ENCODE measurements around the gene NPVF. TPM values are rescaled to one million over a fixed set of nuclear protein-coding genes. Genes with fewer than 3 reads are reported as not detected.
A peak's percentile ranks its signal among the peaks of the same experiment; 100 is the strongest.

The NPVF gene
- not detected for polyA plus RNA-seq (ENCODE audit: insufficient read length)

- DNase-seq = no peak
Observed at GRCh38 chr7:25228386-25228785, at the start of gene NPVF. Gene NPVF (minus strand): TSS chr7:25228486. CDS start chr7:25228439, 47 bp downstream.

GRCh38 chr7:25272265-25272664, 44.0 kb upstream of the NPVF start:
- no peak for DNase-seq

- DNase-seq = no peak
Observed at GRCh38 chr7:25263337-25263736, 35.1 kb upstream of the NPVF start.

GRCh38 chr7:25262586-25262985, 34.3 kb upstream of the NPVF start:
- DNase-seq = no peak

DNA sequence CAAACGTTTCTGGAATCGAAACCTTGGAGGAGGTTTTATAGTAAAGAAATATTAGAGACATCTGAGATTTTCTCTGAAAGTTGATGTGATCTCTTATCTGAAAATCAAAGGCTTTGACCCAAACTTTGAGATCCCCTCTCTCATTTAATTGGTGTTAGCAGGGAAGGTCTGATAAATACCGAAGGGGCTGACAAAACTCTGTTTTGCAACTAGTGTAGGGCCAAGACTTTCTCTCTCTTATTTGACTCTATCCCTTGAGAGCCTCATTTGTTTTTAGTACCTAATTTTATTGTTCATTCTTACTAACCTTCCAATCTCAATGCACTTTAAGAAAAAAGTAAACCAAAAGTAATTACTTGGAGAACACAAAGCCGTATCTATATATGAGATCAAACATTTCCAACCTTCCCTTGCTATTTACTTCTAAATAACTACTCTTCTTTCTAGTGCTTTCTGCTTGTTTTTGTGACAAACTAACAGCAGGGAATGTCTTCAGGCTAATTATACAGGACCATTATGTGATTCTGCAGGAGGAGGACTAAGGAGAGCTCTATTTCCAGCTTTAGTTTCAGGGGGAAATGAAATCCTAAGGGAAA, 33.4 kb upstream of the NPVF start:
- DNase-seq = no peak

GRCh38 chr7:25260862-25261494, 32.7 kb upstream of the NPVF start:
- DNase-seq = peak; percentile 75

- DNase-seq = peak; percentile 73
Observed at GRCh38 chr7:25259487-25260243, 31.4 kb upstream of the NPVF start.

DNA sequence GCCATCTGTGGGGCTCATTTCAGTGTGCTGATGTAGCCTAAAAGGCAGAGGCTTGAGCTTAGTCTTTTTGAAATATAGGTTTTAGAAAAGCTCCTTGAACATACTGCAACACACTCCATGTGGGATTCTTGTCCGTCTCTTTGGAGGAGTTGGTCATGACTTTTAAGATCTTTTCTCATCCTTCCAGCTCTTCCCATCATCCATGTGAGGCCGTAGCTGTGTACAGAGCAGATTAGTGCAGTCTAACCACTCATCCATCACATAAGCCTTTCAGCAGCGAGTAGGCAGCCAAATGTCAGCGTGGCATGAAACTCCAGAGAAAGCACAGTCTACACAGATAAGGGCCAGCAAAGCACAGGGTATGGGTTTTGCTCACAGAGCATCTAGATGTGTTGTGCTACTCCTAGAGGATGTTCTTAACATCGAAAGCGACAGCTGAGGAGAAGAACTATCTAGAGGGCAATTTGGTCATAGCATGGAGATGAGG, 28.1 kb upstream of the NPVF start:
- DNase-seq = no peak

- DNase-seq = no peak
Observed at GRCh38 chr7:25255611-25256332, 27.5 kb upstream of the NPVF start.

GRCh38 chr7:25254604-25255003, 26.3 kb upstream of the NPVF start:
- DNase-seq = no peak

DNA sequence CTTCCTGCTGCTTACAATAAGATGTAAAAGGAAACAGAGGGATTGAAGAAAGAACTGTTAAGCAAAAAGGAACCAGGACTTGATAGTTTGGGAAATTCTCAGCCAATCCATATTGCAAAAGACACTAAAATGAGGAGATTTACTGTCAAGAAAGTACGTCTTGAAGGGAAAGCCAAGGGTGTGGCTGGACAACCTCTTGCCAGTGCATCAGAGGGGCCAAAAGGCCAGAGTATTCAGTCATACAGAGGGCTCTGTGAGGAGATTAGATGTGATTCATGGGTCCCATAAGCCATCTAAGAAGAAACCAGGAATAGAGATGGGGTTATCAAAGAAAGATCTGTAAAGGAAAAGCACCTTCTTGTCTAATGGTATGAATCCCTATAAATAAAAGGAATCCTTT, 25.4 kb upstream of the NPVF start:
- DNase-seq = no peak

DNA sequence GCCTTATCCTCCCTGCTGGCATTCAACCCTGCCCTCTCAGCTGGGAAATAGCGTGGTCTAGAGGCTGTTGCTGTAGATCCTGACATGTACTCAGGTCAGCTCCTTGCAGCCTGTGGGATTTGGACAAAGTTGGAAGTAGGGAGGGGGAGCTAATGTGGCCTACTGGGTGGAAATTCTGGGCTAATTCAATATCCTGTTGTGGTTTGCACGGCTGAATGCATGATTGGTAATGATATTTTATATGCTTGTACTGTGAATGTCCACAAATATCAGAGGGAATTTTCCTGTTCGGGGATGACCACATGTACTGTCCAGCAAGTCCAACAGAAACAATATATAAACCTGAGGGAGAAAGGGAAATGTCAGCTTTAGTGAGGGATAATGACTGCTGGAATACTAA, 22.1 kb upstream of the NPVF start:
- no peak for DNase-seq

DNA sequence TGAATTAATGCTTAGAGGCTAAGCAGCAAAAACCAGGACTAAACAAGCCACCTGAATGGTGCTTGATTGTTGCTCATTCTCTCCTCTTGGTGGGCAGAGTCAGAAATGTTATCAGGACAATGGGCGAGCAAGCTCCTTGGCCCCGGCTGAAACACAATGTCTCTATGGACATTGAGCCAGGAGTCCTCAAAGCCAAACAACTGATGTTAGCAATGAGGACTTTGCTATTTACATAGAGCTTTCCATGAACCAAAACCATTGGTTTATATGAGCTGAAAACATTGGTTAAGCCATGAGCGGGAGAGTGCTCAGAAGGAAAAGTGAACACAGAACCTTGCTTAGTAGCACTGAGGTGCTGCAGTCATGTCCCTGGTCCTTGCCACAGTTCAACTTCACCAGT, 21.5 kb upstream of the NPVF start:
- no peak for DNase-seq

DNA sequence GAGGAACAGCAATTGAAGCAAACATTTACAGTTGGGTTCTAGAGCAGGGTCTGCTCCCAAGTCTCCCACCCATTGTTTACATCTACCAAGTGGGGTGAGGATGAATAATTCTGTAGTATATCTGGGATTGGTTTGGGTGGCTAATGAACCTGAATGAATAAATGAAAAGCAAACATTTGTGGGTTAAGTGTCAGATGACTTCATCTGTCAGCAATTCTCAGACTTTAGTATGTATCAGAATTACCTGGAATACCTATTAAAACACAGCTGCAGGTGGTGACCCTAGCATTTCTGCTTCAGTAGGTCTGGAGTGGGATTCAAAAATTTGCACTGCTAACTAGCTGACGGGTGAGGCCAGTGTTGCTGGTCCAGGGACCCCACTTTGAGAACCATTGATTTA, 18.0 kb upstream of the NPVF start:
- no peak for DNase-seq

DNA sequence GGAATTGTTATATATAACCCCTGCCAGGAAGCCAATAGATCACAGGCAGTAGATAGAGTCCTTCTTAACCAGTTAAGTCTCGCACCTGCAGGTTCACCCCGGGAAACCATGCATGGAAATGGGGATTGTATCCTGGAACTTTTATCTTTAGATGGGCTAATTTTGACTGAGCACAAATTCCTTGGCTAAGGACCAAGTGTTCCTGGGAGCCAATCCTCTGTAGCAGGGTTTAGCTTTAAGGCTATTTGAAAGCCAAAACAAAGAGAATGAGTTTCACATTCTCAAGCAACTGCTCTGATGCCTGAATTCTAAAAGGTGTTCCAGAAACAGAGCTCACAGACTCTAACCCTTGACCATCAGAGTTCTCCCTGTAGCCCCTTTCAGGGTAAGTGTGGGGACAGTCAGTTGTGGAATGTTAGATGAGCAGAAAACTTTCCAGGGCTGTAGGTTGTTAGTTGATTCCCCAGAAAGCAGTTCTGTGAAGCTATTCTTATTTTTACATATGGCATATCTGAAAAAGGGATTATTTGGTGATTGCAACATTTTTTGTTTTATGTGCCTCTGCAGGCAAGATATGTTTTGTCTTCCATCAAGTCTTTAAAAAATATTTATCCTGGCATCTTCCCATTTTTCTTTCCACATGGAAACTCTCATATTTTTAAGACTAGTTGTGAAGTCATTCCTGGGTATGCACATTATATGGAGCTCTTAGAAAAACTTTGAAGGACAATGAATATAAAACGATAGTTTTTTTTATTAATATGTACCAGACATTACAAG, 16.2 kb upstream of the NPVF start:
- peak; percentile 56 for DNase-seq

DNA sequence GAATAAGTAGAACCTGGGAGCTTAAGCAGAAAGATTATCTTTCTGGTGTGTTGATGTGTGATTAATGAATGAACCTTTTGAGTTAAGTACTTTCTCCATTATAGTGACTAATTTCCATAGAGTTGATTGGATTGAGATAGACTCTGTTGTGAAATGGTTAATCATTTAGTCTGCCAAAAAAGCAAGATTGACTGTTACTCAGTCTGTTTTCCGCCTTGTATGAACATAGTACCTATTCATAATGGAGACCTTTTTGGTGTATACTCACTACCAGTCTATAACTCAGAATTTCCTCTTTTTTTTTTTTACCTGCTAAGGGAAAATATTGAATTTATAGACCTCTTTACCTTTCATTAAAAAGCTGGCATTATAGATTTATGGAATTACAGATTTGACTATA, 14.4 kb upstream of the NPVF start:
- no peak for DNase-seq

DNA sequence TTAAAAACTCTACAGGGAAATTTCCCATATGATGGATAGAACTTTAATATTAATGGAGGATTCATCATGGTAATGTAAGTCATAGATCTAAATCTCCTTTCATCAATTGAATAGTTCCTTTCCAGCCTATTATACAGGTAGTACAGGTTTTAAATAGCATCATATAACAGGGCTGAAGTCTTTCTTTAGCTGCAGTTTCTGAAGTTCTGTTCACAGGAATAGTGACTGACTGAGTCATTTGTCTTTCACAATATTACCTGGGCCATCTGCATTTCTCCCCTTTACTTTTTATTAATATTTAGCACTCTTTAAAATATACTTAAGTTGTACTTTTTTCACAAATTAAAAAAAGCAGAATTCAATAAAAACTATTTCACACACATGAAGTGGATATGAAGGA, 12.6 kb upstream of the NPVF start:
- DNase-seq = no peak

DNA sequence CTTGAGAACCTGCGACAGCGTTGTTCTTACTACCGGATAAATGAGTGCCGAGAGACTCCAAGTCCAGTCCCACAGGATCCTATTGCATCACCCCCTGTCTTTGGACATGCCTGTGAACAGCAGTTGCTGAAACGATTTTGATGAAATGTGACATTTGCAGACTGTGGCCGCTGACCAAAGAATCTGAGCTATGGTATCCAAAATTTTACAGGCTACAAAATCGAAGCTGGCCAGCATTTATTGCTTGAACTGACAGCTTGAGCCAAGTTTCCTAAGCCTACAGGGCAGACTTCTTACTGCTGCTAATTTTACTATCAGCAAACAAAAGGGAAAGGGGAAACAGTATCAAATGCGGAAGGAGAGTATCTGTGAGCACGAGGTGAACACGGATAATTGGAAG, 12.1 kb upstream of the NPVF start:
- peak; percentile 69 for DNase-seq

DNA sequence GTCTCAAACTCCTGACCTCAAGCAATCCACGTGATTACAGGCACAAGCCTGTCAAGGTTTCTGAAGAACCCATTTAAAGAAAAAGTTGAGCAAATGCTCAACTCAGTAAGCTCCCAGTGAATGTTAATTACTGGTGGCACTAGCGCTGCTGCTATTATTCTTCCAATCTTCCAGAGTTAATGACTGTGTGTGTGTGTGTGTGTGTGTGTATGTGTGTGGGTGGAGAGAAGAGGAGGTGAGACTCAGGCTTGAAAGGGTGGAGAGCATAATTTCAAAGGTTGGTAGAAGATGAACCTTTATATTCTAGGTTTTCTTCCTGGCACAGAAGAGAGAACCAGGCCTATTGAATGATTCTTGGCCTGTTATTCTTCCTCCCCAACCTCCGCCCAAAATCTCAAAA, 11.6 kb upstream of the NPVF start:
- no peak for DNase-seq

- no peak for DNase-seq
Observed at GRCh38 chr7:25238066-25238725, 9.9 kb upstream of the NPVF start.

- no peak for DNase-seq
Observed at GRCh38 chr7:25235471-25235870, 7.2 kb upstream of the NPVF start.

DNA sequence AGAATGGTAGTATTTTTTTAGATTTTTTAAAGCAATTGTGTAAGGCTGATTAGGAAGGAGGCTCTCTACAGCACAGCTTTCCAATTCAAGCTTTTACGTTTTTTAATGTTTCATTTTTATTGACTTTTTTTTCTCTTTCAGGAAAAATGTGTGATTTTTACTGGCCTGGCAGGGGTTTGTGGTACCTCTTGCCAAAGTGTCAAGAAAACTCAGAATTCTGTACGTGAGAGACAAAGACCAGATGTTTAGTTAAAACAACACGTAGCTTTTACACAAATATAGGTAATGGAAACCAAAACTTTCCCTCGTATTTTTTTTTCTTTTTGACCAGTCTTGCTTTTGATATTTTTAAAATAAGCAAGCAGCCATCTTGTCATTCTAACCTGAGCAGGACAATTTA, 6.0 kb upstream of the NPVF start:
- DNase-seq = no peak
